ENCODE measurements around the gene ZSCAN10.

GRCh38 chr16:3101841-3102470 is 2.9 kb upstream of the ZSCAN10 start:
- TF ChIP-seq EZH2 (IDR thresholded peaks at IDR 0.05; ENCODE audit: low read length, unreplicated experiment): no peak
- TF ChIP-seq CTCF (conservative IDR thresholded peaks at IDR 0.05; ENCODE audit: low read depth, low read length): no peak
- no peak for TF ChIP-seq EZH2phosphoT487 (IDR thresholded peaks at IDR 0.05; ENCODE audit: borderline replicate concordance, low read length)

Measured in PC-3 (cell line).